Naive thymus-derived CD8-positive, alpha-beta T cell (primary cell): ENCODE measurements around the gene SELENBP1. TPM values are rescaled to one million over a fixed set of nuclear protein-coding genes. Genes with fewer than 3 reads are reported as not detected.

ENCODE experiments used
- ATAC-seq, 2 donors: fragments of 150-1000 bp; cut with Tn5 transposase in 1 of 2; sonication (Bioruptor Pico), chemical (Tn5 transposase) in 1 of 2; 1 replicate in 1 of 2; 2 replicates in 1 of 2; pipeline ENCODE4 v1.10.0; 2021; ENCODE audit warnings: mild to moderate bottlenecking in 2 of 2, moderate library complexity in 2 of 2
- POLR2A ChIA-PET: fragments of 350-600 bp; sonication (Branson Sonifier 250); formaldehyde crosslinking; loops from one replicate; lab custom pipeline; 2021; ENCODE audit warnings: antibody characterized with exemption; lab: Charles Lee
- DNase-seq, 10 donors: peaks; one replicate each; pipeline versions ENCODE4 v3.0.0 to v3.0.0-alpha.2; 2020 to 2022
- H3K27ac Mint-ChIP-seq, 10 donors: one replicate each; pipeline ENCODE4 v1.8.0; 2020 to 2022; ENCODE audit warnings: mild to moderate bottlenecking in 10 of 10, mixed read lengths in 10 of 10, moderate library complexity in 4 of 10, inconsistent platforms in 1 of 10
- H3K27me3 Mint-ChIP-seq, 5 donors: one replicate each; pipeline ENCODE4 v1.8.0; 2021 to 2022; ENCODE audit warnings: mixed read lengths in 5 of 5
- H3K36me3 Mint-ChIP-seq, 3 donors: one replicate each; pipeline ENCODE4 v1.8.0; 2020 to 2022; ENCODE audit warnings: mixed read lengths in 3 of 3, mild to moderate bottlenecking in 2 of 3, inconsistent platforms in 1 of 3
- H3K4me1 Mint-ChIP-seq, 4 donors: one replicate each; pipeline ENCODE4 v1.8.0; 2021 to 2022; ENCODE audit warnings: mixed read lengths in 4 of 4
- H3K4me3 Mint-ChIP-seq, 10 donors: one replicate each; pipeline ENCODE4 v1.8.0; 2020 to 2022; ENCODE audit warnings: mild to moderate bottlenecking in 10 of 10, mixed read lengths in 10 of 10, moderate library complexity in 6 of 10, inconsistent platforms in 1 of 10
- H3K9me3 Mint-ChIP-seq, 9 donors: one replicate each; pipeline ENCODE4 v1.8.0; 2020 to 2022; ENCODE audit warnings: mixed read lengths in 9 of 9, mild to moderate bottlenecking in 3 of 9, inconsistent platforms in 1 of 9, moderate library complexity in 1 of 9
- polyA plus RNA-seq, 3 donors: library from polyadenylated mRNA; unstranded; fragments of 300-500 nt; fragmentation: Illumina TruSeq; gene quantifications; one replicate each; pipeline ENCODE4 v1.2.3, GENCODE V29; 2021
- total RNA-seq, 8 experiments: library from RNA in 2 of 8; stranded (reverse) in 2 of 8; gene quantifications; one replicate each; pipeline ENCODE4 v1.2.3 and lab custom pipeline; 2021 to 2026

SELENBP1 gene
- total RNA-seq (not detected), polyA plus RNA-seq (not detected), total RNA-seq (lab: John Stamatoyannopoulos, UW) (0 reads per million in 6 experiments)

DNA sequence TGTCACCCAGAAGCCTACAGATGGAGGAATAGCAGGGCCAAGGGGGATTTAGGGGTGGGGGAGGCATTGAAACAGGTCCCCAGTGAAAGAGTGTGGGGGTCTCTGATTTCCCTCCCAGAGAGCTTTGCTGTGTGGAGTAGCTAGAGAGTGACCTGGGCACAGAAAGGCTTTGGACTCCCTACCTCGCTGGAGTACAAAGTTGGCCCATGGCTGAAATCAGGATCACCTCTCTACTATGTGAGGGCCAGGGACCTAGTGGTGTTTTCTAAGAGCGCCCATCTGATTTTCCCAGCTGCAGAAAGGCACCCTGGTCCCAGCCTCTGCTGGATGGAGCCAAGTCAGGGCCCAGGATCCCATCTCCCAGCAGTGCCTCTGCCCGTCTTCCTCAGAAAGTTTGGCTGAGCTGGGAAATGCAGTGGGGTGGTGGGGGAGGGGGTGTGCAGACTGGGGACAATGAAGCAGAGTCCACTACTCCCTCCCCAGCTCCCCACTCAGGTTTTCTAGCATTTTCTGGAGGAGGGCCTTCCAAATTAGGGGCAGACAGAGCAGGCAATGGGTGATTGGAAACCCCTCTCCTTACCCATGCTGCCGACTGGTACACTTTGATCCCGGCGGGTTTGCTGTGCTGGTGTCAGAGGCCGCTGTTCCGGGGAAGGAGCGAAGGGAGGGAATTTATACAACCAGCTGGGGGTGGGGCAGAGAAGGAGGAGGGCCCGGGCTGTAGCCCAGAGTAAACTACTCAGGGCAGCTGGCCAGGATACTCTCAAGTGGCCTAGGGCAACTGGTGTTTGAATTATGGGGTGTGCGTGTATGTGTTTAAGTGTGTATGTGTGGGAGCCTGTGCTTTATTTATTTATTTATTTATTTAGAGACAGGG, at the start of gene SELENBP1:
Gene SELENBP1, minus strand, starts transcription at position 648 of the 877 bp plus-strand sequence. Its CDS starts 64 bp downstream, at position 584.
- Mint-ChIP-seq H3K9me3 (no peaks in the 10 kb centered on the region), H3K4me3 (no peak within 1 kb of the TSS), H3K36me3 (no peaks in the 10 kb centered on the region), H3K27me3 (peaks cover 0 to 4% (median 0%) of the 10 kb centered on the region in 5 donors), H3K27ac (peak within 1 kb of the TSS in 1 of 10 donors; percentile 7), H3K4me1 (peaks cover 0 to 3% (median 0%) of the 10 kb centered on the region in 4 donors)
- DNase-seq (no peak), ATAC-seq (no peak)
- POLR2A ChIA-PET: no interaction called here

GRCh38 chr1:151419819-151420218, 47.3 kb upstream of the SELENBP1 start:
- Mint-ChIP-seq H3K27ac (peak overlapping the region in 2 of 10 donors; percentile 16 to 41), H3K27me3 (no peaks in the 10 kb centered on the region), H3K9me3 (no peaks in the 10 kb centered on the region), H3K4me3 (no peak overlapping the region), H3K4me1 (peaks cover 0 to 1% (median 0%) of the 10 kb centered on the region in 4 donors), H3K36me3 (peaks cover 4 to 90% (median 13%) of the 10 kb centered on the region in 3 donors)
- DNase-seq (no peak), ATAC-seq (no peak)
- POLR2A ChIA-PET: interaction anchor here (1.4 kb wide), 1 partner anchor 8 kb away, joined by 3 read pairs; no protein-coding TSS in a partner anchor

GRCh38 chr1:151418081-151418480, 45.6 kb upstream of the SELENBP1 start:
- DNase-seq (no peak), ATAC-seq (no peak)
- Mint-ChIP-seq H3K27me3 (no peaks in the 10 kb centered on the region), H3K36me3 (peaks cover 0 to 86% (median 8%) of the 10 kb centered on the region in 3 donors), H3K4me3 (peak overlapping the region in 1 of 10 donors; percentile 29), H3K27ac (peak overlapping the region in 4 of 10 donors; percentile 29 to 71 (median 44)), H3K9me3 (no peaks in the 10 kb centered on the region), H3K4me1 (peaks cover 0 to 3% (median 0%) of the 10 kb centered on the region in 4 donors)
- POLR2A ChIA-PET: interaction anchor here (0.7 kb wide), 1 partner anchor 16 kb away, joined by 4 read pairs; no protein-coding TSS in a partner anchor

- peaks cover 4 to 84% (median 7%) of the 10 kb centered on the region in 3 donors for H3K36me3 Mint-ChIP-seq
- H3K9me3 Mint-ChIP-seq: no peaks in the 10 kb centered on the region
- no peak overlapping the region for H3K4me3 Mint-ChIP-seq
- no peak for DNase-seq
- ATAC-seq: no peak
- H3K4me1 Mint-ChIP-seq: peaks cover 0 to 3% (median 0%) of the 10 kb centered on the region in 4 donors
- H3K27me3 Mint-ChIP-seq: no peaks in the 10 kb centered on the region
- POLR2A ChIA-PET: interaction anchor here (0.6 kb wide), 1 partner anchor 651 kb away, joined by 4 read pairs; the partner anchor contains the start of gene CTSS
- H3K27ac Mint-ChIP-seq: no peak overlapping the region
Observed at GRCh38 chr1:151416231-151416630, 43.7 kb upstream of the SELENBP1 start.

DNA sequence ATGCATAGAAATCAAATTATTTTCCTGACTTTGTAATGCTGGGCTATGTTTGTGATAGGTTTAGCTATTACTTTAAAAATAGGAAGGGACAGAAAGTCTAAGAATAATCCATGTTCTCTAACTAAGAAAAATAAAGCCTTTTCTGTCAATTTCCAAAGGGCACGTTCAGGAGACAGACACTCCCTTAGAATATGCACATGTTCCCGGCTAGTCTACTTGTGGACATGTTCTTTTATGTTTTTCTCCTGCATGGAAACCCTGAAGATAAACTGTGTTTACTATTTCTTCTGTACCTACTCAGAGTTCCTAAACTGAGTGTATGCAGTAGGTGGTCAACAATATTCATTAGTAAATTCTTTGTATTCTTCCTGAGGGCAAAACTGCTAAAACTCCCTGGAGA, 39.4 kb upstream of the SELENBP1 start:
- peaks cover 6 to 92% (median 11%) of the 10 kb centered on the region in 3 donors for H3K36me3 Mint-ChIP-seq
- H3K27me3 Mint-ChIP-seq: no peaks in the 10 kb centered on the region
- H3K27ac Mint-ChIP-seq: peak overlapping the region in 1 of 10 donors; percentile 82
- ATAC-seq (no peak), DNase-seq (no peak)
- no peak overlapping the region for H3K4me3 Mint-ChIP-seq
- no peaks in the 10 kb centered on the region for H3K9me3 Mint-ChIP-seq
- POLR2A ChIA-PET: interaction anchor here (2.8 kb wide), 1 partner anchor 12 kb away, joined by 6 read pairs; the partner anchor contains the start of gene PSMB4
- peaks cover 0 to 4% (median 0%) of the 10 kb centered on the region in 4 donors for H3K4me1 Mint-ChIP-seq

DNA sequence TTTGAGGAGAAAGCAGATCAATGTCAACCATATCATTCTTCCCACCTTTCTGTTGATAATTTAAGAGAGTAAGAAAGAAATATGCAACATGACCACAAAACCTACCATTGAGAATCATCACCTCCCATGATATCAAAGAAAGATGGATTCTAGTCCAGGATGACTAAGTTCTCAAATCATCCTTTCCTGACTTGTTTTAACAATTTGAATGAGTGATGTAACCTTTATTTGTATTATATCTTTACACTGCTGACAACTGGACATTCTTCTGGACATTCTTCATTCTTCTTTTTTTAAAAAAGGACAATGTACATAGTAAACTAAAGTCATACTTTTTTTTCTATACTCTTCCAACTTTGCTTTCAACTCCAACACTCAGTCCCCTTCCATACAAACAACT, 36.4 kb upstream of the SELENBP1 start:
- no peaks in the 10 kb centered on the region for H3K27me3 Mint-ChIP-seq

DNA sequence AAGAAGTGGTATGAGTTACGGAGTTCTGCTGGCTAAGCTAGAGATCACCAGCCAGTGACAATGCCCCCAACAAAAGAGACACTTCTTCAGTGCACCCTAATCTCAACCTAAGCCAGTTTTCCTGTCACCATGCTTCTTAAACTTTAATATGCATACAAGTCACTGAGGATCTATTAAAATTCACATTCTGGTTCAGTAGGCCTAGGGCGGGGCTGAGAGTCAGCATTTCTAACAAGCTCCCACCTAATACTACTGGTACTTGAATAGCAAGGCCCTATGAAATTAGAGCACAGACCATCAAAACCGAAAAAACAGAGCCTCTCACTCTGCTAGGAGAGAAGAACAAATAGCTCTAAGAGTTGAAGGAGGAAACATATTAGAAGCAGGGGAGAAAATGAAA, 34.8 kb upstream of the SELENBP1 start:
- H3K27me3 Mint-ChIP-seq: no peaks in the 10 kb centered on the region
- ATAC-seq (no peak), DNase-seq (no peak)
- no peaks in the 10 kb centered on the region for H3K9me3 Mint-ChIP-seq
- no peak overlapping the region for H3K4me3 Mint-ChIP-seq
- peaks cover 8 to 93% (median 11%) of the 10 kb centered on the region in 3 donors for H3K36me3 Mint-ChIP-seq
- POLR2A ChIA-PET: interaction anchor here (1.1 kb wide), 1 partner anchor 8 kb away, joined by 3 read pairs; the partner anchor contains the start of gene PSMB4
- peak overlapping the region in 3 of 10 donors; percentile 23 to 32 (median 31) for H3K27ac Mint-ChIP-seq
- peaks cover 0 to 4% (median 0%) of the 10 kb centered on the region in 4 donors for H3K4me1 Mint-ChIP-seq

More for the DNA sequence above, 36.4 kb upstream of the SELENBP1 start:
- no peak overlapping the region for H3K4me3 Mint-ChIP-seq
- H3K9me3 Mint-ChIP-seq: no peaks in the 10 kb centered on the region
- DNase-seq: no peak
- no peak for ATAC-seq
- H3K27ac Mint-ChIP-seq: peak overlapping the region in 3 of 10 donors; percentile 15 to 63 (median 36)
- POLR2A ChIA-PET: no interaction called here
- H3K36me3 Mint-ChIP-seq: peaks cover 8 to 91% (median 11%) of the 10 kb centered on the region in 3 donors
- peaks cover 0 to 4% (median 0%) of the 10 kb centered on the region in 4 donors for H3K4me1 Mint-ChIP-seq

- Mint-ChIP-seq H3K9me3 (no peaks in the 10 kb centered on the region), H3K27me3 (no peaks in the 10 kb centered on the region), H3K27ac (peak overlapping the region in 5 of 10 donors; percentile 45 to 78 (median 71)), H3K36me3 (peaks cover 6 to 94% (median 7%) of the 10 kb centered on the region in 3 donors), H3K4me1 (peaks cover 3 to 5% (median 5%) of the 10 kb centered on the region in 4 donors), H3K4me3 (no peak overlapping the region)
- POLR2A ChIA-PET: interaction anchor here (0.6 kb wide), 1 partner anchor 21 kb away, joined by 4 read pairs; no protein-coding TSS in a partner anchor
- DNase-seq (no peak), ATAC-seq (no peak)
Observed at GRCh38 chr1:151406176-151406575, 33.7 kb upstream of the SELENBP1 start.

DNA sequence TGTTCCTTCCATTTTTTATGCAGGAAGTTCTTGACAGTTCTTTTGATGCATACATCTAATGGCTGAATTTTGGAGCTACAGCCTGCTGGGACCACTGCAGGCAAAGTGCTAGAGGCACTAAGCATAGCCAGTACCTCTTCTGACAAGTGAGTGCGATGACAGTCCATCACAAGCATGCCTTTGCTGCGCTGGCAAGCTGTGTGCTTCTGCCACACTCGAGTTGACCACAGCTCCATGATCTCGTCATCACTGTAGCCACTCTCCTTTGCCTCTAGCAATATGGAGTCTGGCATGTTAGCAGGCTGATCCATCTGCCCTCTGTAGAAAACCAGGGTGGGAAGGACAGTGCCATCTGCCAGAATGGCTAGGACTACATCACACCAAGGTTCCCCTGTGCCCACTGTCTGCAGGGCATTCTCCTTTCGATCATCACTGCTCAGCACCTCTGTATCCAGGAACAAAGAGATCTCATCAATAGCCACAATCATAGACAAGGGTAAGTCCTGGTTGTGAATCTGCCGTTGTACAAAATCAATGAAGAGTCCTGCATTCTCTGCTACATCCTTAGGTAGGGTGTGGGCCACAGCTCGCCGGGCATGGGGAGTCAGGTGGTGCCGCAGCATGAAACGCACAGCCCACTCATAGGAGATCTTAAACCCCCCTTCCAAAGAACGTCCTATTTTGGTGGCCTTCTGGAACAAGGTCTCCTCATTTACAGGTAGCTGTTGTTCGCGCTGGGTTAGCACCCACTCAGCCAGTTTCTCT, 32.9 kb upstream of the SELENBP1 start:
- POLR2A ChIA-PET: interaction anchor here (0.7 kb wide), 1 partner anchor 1170 kb away, joined by 9 read pairs; no protein-coding TSS in a partner anchor
- Mint-ChIP-seq H3K27me3 (no peaks in the 10 kb centered on the region), H3K4me1 (peaks cover 6 to 14% (median 12%) of the 10 kb centered on the region in 4 donors), H3K9me3 (no peaks in the 10 kb centered on the region), H3K27ac (peak overlapping the region in 6 of 10 donors; percentile 1 to 78 (median 46)), H3K36me3 (peaks cover 4 to 93% (median 12%) of the 10 kb centered on the region in 3 donors), H3K4me3 (no peak overlapping the region)
- ATAC-seq (no peak), DNase-seq (no peak)

DNA sequence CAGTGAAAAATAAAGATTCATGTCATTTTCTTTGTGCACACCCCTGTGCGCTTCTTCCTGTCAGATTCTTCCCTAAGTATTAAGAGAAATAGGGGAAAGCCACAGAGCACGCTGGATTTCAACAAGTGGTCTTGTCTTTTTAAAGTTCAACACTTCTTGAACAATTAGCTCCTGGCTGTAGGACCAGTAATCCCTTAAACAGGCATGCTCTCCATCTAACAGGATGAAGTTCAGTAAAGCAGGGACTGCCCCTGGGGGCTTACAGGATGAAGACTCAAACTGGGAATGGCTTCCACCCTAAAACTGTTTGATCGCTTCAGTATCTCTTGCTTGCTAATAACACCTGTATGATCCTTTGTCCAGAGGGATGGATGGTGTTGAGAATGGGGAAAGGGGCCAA, 31.1 kb upstream of the SELENBP1 start:
- Mint-ChIP-seq H3K27ac (peak overlapping the region in 8 of 10 donors; percentile 15 to 86 (median 48)), H3K4me3 (no peak overlapping the region), H3K9me3 (no peaks in the 10 kb centered on the region), H3K4me1 (peaks cover 14 to 27% (median 23%) of the 10 kb centered on the region in 4 donors), H3K27me3 (no peaks in the 10 kb centered on the region), H3K36me3 (peaks cover 4 to 82% (median 10%) of the 10 kb centered on the region in 3 donors)
- no peak for DNase-seq
- ATAC-seq: no peak
- POLR2A ChIA-PET: no interaction called here

- POLR2A ChIA-PET: no interaction called here
- DNase-seq (no peak), ATAC-seq (no peak)
- Mint-ChIP-seq H3K9me3 (no peaks in the 10 kb centered on the region), H3K4me3 (peak overlapping the region in 1 of 10 donors; percentile 28), H3K4me1 (peaks cover 16 to 27% (median 25%) of the 10 kb centered on the region in 4 donors), H3K36me3 (peaks cover 4 to 73% (median 10%) of the 10 kb centered on the region in 3 donors), H3K27me3 (no peaks in the 10 kb centered on the region), H3K27ac (peak overlapping the region in 7 of 10 donors; percentile 19 to 73 (median 26))
Observed at GRCh38 chr1:151402764-151403163, 30.3 kb upstream of the SELENBP1 start.

DNA sequence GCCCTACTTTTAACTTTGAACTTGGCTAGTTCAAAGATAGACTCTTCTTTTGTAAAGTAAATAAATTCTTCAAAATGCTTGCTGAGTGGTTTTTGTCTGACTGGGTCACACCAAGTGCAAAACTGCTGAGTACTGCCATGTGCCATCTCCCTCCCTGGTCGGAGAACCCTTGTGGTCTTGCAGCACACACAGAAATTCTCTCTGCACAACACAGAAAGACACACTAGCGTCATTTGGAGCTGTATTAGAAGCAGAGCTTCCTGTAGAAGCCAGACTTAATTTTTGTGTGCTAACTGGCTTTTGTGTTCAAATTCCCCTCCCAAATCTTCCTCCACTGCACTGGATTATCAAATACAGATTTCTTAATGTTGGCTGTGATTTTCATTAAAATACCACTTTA, 29.4 kb upstream of the SELENBP1 start:
- DNase-seq: no peak
- Mint-ChIP-seq H3K4me1 (peaks cover 16 to 27% (median 25%) of the 10 kb centered on the region in 4 donors), H3K27ac (peak overlapping the region in 7 of 10 donors; percentile 41 to 95 (median 53)), H3K9me3 (no peaks in the 10 kb centered on the region), H3K27me3 (no peaks in the 10 kb centered on the region), H3K36me3 (peaks cover 0 to 64% (median 10%) of the 10 kb centered on the region in 3 donors), H3K4me3 (peak overlapping the region in 6 of 10 donors; percentile 22 to 95 (median 44))
- no peak for ATAC-seq
- POLR2A ChIA-PET: interaction anchor here (0.6 kb wide), 2 partner anchors 16 to 56 kb away, joined by 4 read pairs; no protein-coding TSS in a partner anchor
